Cardiac septum (tissue), 1 donor: ENCODE data around the gene RCE1. TPM values are rescaled to one million over a fixed set of nuclear protein-coding genes. Genes with fewer than 3 reads are reported as not detected.

ENCODE experiments used
- DNase-seq: peaks from one replicate; pipeline ENCODE4 v3.0.0-alpha.2; 2020; ENCODE audit warnings: low spot score
- intact Hi-C: fragments of 100-400 bp; cut with DNase I; formaldehyde crosslinking; loops from one replicate; pipeline ENCODE4 v1.14.0; 2022
- total RNA-seq: library from RNA; stranded (reverse); fragmentation: NEBNext Ultra II Directional; extraction: Animal tissue kit (Norgen Biotek cat#: 25700); gene quantifications from one replicate; pipeline ENCODE4 v1.2.1, GENCODE V29; 2021
- donor health status: DM: no; HTN: no; CAD: no.

The RCE1 gene
- total RNA-seq, 1 donor from 2014 or later, result 5.7 TPM

GRCh38 chr11:66842501-66842895 lies 743 bp upstream of the RCE1 start:
- no peak for DNase-seq
- intact Hi-C loops, result no loop called here

DNA sequence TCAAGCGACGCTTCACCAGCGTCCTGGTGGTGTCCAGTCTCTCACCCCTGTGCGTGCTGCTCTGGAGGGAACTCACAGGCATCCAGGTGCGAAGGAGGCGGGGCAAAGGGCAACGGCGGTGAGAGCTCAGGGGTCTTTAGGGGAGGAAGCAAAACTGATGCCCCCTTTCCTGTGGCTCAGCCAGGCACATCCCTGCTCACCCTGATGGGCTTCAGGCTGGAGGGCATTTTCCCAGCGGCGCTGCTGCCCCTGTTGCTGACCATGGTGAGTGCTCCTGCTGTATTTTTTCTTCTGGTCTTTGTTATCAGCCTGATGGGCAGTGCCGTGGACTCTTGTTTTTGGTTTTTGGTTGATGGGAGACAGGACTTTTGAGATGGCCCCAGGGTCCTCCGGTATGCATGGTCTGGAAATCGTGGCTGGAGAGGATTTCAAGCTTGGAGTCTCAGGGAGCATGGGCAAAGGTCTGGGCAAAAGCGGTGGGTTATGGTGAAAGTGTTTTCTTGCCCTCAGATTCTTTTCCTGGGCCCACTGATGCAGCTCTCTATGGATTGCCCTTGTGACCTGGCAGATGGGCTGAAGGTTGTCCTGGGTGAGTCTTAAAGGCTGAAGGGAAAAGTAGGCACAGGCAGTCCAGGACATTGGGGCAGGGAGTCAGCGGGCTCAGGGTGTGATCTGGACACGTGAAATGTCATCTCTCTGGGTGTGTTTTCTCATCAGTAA lies 695 bp downstream of the RCE1 start:
- no peak for DNase-seq
- intact Hi-C loops, result loop anchor here (1.0 kb wide), 1 partner anchor 12 kb away; no protein-coding TSS in a partner anchor

DNA sequence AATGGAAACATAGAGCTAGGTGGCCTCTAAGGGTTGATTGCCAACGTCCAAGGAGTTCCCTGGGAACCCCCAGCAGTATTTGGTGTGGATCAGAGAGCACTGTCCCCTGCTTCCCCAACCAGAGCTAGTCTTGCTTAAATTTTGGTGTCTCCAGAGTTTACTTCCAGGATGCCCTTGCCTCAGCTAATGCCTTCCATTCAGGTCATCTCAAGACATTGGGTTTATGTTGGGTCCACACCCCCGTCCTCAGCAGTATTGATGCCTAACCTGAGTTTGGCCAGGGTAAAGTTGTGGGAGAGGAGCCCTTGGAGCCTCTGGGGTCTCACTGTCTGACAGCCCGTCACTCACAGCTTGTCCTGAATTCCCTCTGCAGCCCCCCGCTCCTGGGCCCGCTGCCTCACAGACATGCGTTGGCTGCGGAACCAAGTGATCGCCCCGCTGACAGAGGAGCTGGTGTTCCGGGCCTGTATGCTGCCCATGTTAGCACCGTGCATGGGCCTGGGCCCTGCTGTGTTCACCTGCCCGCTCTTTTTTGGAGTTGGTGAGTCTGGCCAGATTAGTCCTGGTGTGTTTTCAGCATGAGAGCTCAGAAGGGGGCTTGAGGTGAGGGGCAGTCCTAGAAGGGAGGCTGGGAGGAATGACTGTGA lies 1.4 kb downstream of the RCE1 start:
- peak; percentile 68 for DNase-seq

GRCh38 chr11:66845143-66845875 lies 2.1 kb downstream of the RCE1 start:
- intact Hi-C loops, result no loop called here
- DNase-seq, result no peak

More for the DNA sequence above, 1.4 kb downstream of the RCE1 start:
- intact Hi-C loops, result no loop called here

DNA sequence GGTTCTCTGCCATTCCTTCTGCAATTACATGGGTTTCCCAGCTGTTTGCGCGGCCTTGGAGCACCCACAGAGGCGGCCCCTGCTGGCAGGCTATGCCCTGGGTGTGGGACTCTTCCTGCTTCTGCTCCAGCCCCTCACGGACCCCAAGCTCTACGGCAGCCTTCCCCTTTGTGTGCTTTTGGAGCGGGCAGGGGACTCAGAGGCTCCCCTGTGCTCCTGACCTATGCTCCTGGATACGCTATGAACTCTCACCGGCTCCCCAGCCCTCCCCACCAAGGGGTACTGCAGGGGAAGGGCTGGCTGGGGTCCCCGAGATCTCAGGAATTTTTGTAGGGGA lies 2.6 kb downstream of the RCE1 start:
- peak; percentile 69 for DNase-seq
- intact Hi-C loops, result no loop called here

DNA sequence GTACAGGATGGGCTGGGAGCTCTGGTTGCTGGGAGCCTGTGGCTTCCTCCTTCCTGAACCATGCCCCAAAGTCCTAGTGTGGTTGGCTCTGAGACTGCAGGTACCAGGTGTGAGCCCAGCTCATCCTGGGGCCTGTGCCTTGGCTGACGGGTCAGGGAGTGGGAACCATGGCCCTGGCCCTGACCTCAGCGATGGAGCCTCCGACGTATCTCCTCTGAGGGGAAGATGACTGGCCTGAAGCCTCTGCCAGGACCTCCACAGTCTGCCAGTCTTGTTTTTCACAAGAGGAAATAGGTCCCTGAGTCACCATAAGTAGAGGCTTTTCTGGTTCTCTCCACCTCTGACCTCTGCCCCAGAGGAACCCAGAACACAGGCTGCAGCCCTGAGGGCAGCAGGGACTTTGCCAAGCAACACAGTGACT lies 3.4 kb downstream of the RCE1 start:
- DNase-seq, result peak; percentile 62
- intact Hi-C loops, result no loop called here

DNA sequence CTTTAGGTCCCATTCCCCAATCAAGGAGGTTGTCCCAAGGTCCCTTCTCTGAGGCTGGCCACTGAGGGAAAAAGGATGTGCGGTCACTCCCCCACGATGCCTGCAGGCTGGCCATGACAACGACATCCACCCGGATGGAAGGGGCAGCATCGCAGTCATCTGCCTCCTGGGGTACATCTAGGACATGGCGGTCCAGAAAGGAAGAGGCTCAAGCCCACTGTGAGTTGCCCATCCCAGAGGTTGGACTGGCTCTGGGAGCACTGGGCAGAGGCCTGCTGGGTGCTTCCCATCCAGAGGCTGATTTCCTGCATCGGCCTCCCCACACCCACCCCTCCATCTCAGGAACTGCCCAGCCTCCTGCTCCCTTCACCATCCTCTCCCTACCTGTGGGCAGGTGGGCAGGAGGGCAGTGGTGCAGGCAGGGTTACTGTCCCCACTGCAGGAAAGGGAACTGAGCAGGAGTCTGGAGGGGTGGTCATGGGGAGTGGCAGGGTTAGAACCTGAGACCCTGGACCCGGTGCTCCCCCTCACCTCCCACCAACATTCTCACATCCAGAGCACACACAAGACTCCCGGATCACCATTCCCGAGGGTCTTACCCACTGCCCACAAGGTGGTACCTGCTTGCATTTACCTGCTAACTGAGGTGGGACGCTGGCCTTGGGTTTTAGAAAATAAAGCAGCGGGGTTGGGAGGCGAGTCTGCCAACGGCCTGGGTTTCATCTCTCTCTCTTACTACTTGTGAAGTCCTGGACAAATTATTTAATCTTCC lies 4.4 kb downstream of the RCE1 start:
- no peak for DNase-seq
- intact Hi-C loops, result no loop called here

- intact Hi-C loops, result no loop called here
- peak; percentile 58 for DNase-seq
Measured at GRCh38 chr11:66848671-66849500, 5.6 kb downstream of the RCE1 start.

DNA sequence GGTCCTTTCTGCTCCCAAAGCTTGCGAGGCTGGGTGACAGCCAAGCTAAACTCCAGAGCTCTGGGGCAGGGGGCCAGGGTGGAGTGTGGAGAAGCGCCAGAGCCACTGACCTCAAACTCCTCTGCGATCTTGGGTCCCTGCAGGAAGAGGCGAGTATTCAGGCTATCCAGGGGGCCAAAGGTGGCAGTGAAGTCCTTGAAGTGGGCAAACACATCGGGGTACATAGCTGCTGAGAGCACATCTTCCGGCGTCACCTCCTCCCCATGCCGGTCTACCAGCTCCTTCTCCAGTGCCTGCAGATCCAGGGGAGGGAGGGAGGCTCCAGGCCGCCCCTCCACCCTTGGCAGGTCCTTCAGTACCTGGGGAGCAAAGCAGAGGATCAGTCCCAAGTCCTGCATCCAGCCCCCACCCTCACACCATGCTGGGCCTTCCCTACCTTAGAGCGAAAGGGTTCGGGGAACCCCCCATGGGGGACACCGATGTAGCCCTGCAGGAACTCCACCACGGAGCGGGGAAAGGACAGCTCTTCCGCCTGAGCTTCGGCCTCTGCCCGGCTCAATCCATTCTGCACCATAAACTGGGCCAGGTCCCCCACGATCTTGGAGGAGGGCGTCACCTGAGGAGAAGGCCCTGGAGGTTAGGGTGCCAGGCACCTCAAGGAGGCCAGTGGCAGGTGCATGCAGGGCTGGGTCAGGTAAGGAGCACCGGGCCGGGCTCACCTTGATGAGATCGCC lies 6.4 kb downstream of the RCE1 start:
- DNase-seq, result no peak

DNA sequence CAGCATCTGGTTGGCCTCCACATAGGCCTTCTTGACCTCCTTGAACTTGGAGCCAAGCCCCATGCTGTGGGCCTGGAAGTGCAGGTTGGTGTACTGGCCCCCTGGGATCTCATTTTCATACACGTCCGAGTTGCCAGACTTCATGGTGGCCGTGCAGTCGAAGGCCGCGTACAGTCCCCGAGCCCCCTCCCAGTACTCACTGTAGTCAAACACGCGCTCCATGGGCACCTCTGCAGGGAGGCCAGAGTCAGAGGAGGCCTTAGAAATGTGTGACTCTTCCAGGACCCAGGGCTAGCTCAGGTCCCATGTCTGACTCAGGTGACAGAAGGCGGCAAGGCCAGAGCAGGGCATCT lies 7.0 kb downstream of the RCE1 start:
- intact Hi-C loops, result no loop called here
- DNase-seq, result peak; percentile 63

More for the DNA sequence above, 6.4 kb downstream of the RCE1 start:
- intact Hi-C loops, result no loop called here

- peak; percentile 61 for DNase-seq
Measured at GRCh38 chr11:66850588-66851238, 7.5 kb downstream of the RCE1 start.

DNA sequence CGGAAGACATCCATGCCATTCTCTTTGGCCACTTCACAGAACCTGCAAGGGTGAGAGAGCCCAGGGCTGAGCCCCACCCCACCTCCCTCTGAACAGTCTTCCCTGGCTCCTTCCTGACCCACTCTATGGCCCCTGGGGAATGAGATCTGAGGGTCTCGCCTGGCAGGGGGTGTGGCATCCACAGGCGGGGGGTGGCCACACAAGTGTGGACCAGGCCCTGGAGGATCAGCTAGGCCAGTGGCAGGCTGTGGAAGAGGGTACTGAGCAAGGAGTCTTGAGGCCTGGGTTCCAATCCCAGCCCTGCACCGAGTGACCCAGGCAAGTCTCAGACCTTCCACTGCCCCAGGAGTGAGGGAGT lies 8.0 kb downstream of the RCE1 start:
- DNase-seq, result no peak
- intact Hi-C loops, result no loop called here

More at GRCh38 chr11:66850588-66851238, 7.5 kb downstream of the RCE1 start:
- intact Hi-C loops, result no loop called here

DNA sequence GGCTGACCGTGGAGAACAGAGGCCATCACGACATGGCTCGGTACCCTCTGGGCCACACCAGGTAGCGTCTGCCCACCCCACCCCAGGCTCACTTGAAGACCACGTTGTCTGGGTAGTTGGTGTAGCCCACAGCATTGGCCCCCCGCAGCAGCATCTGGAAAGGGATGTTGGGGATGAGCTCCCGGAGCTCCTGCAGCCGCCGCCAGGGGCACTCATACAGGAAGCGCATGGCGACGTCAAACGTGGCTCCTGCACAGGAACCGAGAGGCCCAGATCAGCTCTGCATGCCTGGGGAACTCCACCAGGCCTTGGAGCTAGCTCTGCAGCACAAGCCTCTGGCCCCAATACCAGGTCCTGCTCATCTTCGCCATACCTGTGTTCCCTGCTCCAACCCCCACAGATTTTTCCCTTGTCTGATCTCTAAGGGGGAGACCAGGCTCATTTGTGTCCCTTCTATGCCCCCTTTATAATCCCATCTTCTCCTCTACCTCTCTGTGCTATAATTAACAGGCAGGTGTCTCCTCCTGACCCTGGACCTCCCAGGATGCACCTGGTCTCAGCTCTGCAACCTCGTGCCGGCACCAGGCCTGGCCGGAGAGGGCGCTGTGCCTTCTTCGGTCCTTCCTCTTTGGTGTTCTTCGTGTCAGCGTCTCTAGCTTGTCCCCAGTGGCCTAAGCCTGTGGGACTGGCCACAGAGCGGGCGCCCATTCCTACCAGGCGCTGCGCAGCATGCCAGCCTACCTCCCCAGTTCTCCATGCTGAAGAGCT lies 8.6 kb downstream of the RCE1 start:
- intact Hi-C loops, result no loop called here
- peak; percentile 58 for DNase-seq

- intact Hi-C loops, result no loop called here
- peak; percentile 63 for DNase-seq
Measured at GRCh38 chr11:66852466-66853241, 9.4 kb downstream of the RCE1 start.

DNA sequence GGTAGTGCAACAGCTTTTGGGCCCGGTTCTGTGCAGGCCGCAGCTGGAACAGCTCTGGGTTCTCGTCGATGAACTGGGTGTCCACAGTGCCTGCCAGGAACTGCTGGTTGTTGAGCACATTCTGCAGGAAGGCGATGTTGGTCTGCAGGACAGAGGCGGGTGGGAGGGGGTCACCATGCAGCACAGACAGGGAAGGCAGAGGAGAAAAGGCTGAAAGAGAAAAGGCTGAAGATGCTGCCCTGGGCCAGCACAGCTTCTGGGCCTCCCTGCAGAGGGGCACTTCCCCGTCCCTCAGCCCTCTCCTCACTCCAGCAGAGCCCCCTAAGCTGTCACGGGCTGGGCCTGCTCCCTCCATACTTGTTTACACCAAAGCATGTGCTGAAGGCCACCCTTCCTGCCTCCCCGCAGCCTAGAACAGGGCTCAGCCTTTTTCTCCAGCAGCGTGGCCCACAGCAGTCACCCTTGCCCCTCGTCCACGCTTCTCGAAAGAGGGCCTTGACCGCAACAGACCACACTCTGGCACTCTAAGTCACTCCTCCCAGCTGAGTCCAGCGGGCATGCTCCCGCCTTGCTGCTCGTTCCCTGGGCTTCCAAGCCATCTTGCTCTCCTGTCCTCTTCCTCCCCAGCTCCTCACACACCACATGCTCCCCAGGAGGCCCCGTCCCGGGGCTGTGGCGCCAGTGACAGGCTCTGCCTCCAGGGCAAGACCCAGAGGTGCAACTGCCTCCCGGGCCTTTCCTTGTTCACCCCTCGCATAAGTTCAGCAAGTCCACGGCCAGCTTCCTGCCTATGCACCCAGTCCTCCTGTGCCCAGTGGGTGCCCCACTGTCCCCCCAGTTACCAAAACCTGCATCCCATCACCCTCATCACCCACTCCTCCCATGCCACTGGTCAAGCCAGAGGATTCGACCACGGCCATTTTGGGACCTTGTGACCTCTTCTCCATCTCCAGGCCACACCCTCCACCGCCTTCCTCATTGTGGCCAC lies 10.3 kb downstream of the RCE1 start:
- peak; percentile 64 for DNase-seq
- intact Hi-C loops, result no loop called here
